AG04450 (cell line): ENCODE data around the gene EXOC6B. TPM values are rescaled to one million over a fixed set of nuclear protein-coding genes. Genes with fewer than 3 reads are reported as not detected.

Source experiments
- CTCF ChIA-PET: fragments of 300-600, 350-600 bp; formaldehyde crosslinking; extraction: SDS; loops from one replicate; lab custom pipeline; 2022; ENCODE audit warnings: antibody characterized with exemption, inconsistent platforms; lab: Charles Lee
- POLR2A ChIA-PET: fragments of 350-600 bp; formaldehyde crosslinking; extraction: SDS; loops from one replicate; lab custom pipeline; 2021; ENCODE audit warnings: antibody characterized with exemption, inconsistent platforms; lab: Yijun Ruan, JAX
- DNase-seq: peaks from one replicate; pipeline ENCODE4 v3.0.0-alpha.2; 2011; ENCODE audit warnings: low read depth, low spot score
- H3K27ac ChIP-seq: one replicate; pipeline ENCODE4 v1.5.1; 2012; ENCODE audit warnings: low read depth, low read length, control low read depth
- H3K27me3 ChIP-seq: one replicate; pipeline ENCODE4 v1.6.0; 2012; ENCODE audit warnings: low read length; ENCODE audit not compliant: control insufficient read depth, insufficient read depth
- H3K4me3 ChIP-seq: 2 replicates; pipeline ENCODE4 v1.5.1; 2011; ENCODE audit warnings: mild to moderate bottlenecking, low read depth, low read length, control low read depth
- H3K9me3 ChIP-seq: 2 replicates; pipeline ENCODE4 v1.5.1; 2012; ENCODE audit warnings: low read length; ENCODE audit not compliant: control insufficient read depth, insufficient read depth
- CTCF ChIP-seq: IDR thresholded peaks from 2 replicates; pipeline ENCODE4 v1.5.1; 2011; ENCODE audit warnings: low read depth, low read length, control low read depth, inconsistent platforms
- polyA plus RNA-seq: library from polyadenylated mRNA; depleted of rRNA; stranded (reverse); fragments of >200 nt; gene quantifications from 2 replicates; pipeline ENCODE4 v1.2.3, GENCODE V29; 2011

The EXOC6B gene
- polyA plus RNA-seq, 1 experiment, result 28.7 TPM

- CTCF ChIA-PET, result interaction anchor here (0.7 to 1.1 kb wide), 2 partner anchors 376 to 400 kb away, joined by 3 read pairs; no protein-coding TSS in a partner anchor
- no peak overlapping the region for H3K4me3 ChIP-seq
- POLR2A ChIA-PET, result no interaction called here
- no peaks in the 10 kb centered on the region for H3K27me3 ChIP-seq
- H3K9me3 ChIP-seq, result no peaks in the 10 kb centered on the region
- no peak for DNase-seq
- TF ChIP-seq CTCF, result no peak
- H3K27ac ChIP-seq, result no peak overlapping the region
Observed at GRCh38 chr2:72204156-72204785, 621.6 kb downstream of the EXOC6B start.

GRCh38 chr2:72198532-72199241 is 627.1 kb downstream of the EXOC6B start:
- peak; percentile 33 for TF ChIP-seq CTCF
- Histone ChIP-seq H3K9me3 (no peaks in the 10 kb centered on the region), H3K4me3 (no peak overlapping the region), H3K27me3 (no peaks in the 10 kb centered on the region), H3K27ac (no peak overlapping the region)
- DNase-seq, result no peak
- ChIA-PET POLR2A (no interaction called here), CTCF (interaction anchor here (1.3 kb wide), 1 partner anchor 10 kb away, joined by 3 read pairs; no protein-coding TSS in a partner anchor)

- H3K27ac ChIP-seq, result no peak overlapping the region
- no peaks in the 10 kb centered on the region for H3K27me3 ChIP-seq
- DNase-seq, result no peak
- no peaks in the 10 kb centered on the region for H3K9me3 ChIP-seq
- TF ChIP-seq CTCF, result no peak
- no peak overlapping the region for H3K4me3 ChIP-seq
- ChIA-PET POLR2A (no interaction called here), CTCF (no interaction called here)
Observed at GRCh38 chr2:72193723-72194122, 632.1 kb downstream of the EXOC6B start.

- Histone ChIP-seq H3K9me3 (peaks cover 14% of the 10 kb centered on the region), H3K27ac (no peak overlapping the region), H3K4me3 (no peak overlapping the region), H3K27me3 (no peaks in the 10 kb centered on the region)
- ChIA-PET POLR2A (no interaction called here), CTCF (no interaction called here)
- DNase-seq, result no peak
- no peak for TF ChIP-seq CTCF
Observed at GRCh38 chr2:72191441-72191840, 634.4 kb downstream of the EXOC6B start.

GRCh38 chr2:72185206-72185605 is 640.6 kb downstream of the EXOC6B start:
- CTCF ChIA-PET, result no interaction called here
- no peak for DNase-seq

More at GRCh38 chr2:72185206-72185605, 640.6 kb downstream of the EXOC6B start:
- no peak for TF ChIP-seq CTCF
- no peak overlapping the region for H3K4me3 ChIP-seq
- H3K27me3 ChIP-seq, result no peaks in the 10 kb centered on the region
- peaks cover 14% of the 10 kb centered on the region for H3K9me3 ChIP-seq
- POLR2A ChIA-PET, result no interaction called here
- no peak overlapping the region for H3K27ac ChIP-seq
